HepG2 (cell line): ENCODE results near the gene THRA. TPM values are rescaled to one million over a fixed set of nuclear protein-coding genes. Genes with fewer than 3 reads are reported as not detected.

ENCODE experiments used
- FOXA3 ChIP-seq: IDR thresholded peaks from 2 replicates; pipeline ENCODE4 v1.6.1; 2016; ENCODE audit warnings: missing genetic modification reagents, missing compliant biosample characterization
- HOXD1 ChIP-seq: sonication (generic); formaldehyde crosslinking; IDR thresholded peaks from 2 replicates; pipeline ENCODE4 v1.5.0; 2020; ENCODE audit warnings: missing genetic modification reagents
- IRX3 ChIP-seq: sonication (generic); formaldehyde crosslinking; IDR thresholded peaks from 2 replicates; pipeline ENCODE4 v1.8.1; 2023; ENCODE audit warnings: mild to moderate bottlenecking, low read depth, missing genetic modification reagents, borderline replicate concordance
- KDM5A ChIP-seq: fragments of 200-600 bp; sonication (generic); IDR thresholded peaks from 2 replicates; pipeline ENCODE4 v1.7.0; 2018; ENCODE audit warnings: antibody characterized with exemption, mild to moderate bottlenecking, low read length, borderline replicate concordance
- KLF12 ChIP-seq: sonication (generic); formaldehyde crosslinking; IDR thresholded peaks from 2 replicates; pipeline ENCODE4 v1.4.0; 2020; ENCODE audit warnings: missing genetic modification reagents, borderline replicate concordance
- MYNN ChIP-seq: sonication (generic); formaldehyde crosslinking; IDR thresholded peaks from 2 replicates; pipeline ENCODE4 v1.4.0; 2020; ENCODE audit warnings: mild to moderate bottlenecking, low read depth, missing genetic modification reagents
- PHF21A ChIP-seq: sonication (generic); formaldehyde crosslinking; IDR thresholded peaks from 2 replicates; pipeline ENCODE4 v1.5.0; 2020; ENCODE audit warnings: mild to moderate bottlenecking, missing genetic modification reagents
- PHF5A ChIP-seq: IDR thresholded peaks from one replicate; pipeline ENCODE4 v1.6.1; 2018; ENCODE audit warnings: low read depth, missing genetic modification reagents; ENCODE audit not compliant: unreplicated experiment
- RAD21 ChIP-seq: fragments of 450-650 bp; formaldehyde crosslinking; IDR thresholded peaks from 2 replicates; pipeline ENCODE4 v1.5.0; 2020; ENCODE audit warnings: mild to moderate bottlenecking
- SP4 ChIP-seq: sonication (generic); formaldehyde crosslinking; IDR thresholded peaks from 2 replicates; pipeline ENCODE4 v1.8.1; 2023; ENCODE audit warnings: mild to moderate bottlenecking, missing genetic modification reagents
- ZNF350 ChIP-seq: sonication (generic); formaldehyde crosslinking; IDR thresholded peaks from 2 replicates; pipeline ENCODE4 v1.4.0; 2020; ENCODE audit warnings: mild to moderate bottlenecking, low read depth, missing genetic modification reagents, borderline replicate concordance
- ZNF614 ChIP-seq: IDR thresholded peaks from 2 replicates; pipeline ENCODE4 v1.6.1; 2018; ENCODE audit warnings: missing biosample characterization, missing genetic modification reagents, inconsistent platforms, borderline replicate concordance
- ZNF879 ChIP-seq: sonication (generic); formaldehyde crosslinking; IDR thresholded peaks from 2 replicates; pipeline ENCODE4 v1.8.1; 2023; ENCODE audit warnings: missing genetic modification reagents
- polyA plus RNA-seq, 8 experiments: library from polyadenylated mRNA; depleted of rRNA in 3 of 8; stranded (reverse) in 7 of 8; unstranded in 1 of 8; fragments of >200 nt; fragmentation: Illumina TruSeq in 4 of 8; extraction: Trizol in 4 of 8; gene quantifications; 2 replicates each; pipeline versions ENCODE4 v1.2.1 to v1.2.3, GENCODE V29; 2011 to 2016; ENCODE audit warnings: low read depth in 4 of 8, missing spikeins in 1 of 8, mixed read lengths in 1 of 8; ENCODE audit not compliant: insufficient read depth in 1 of 8
- total RNA-seq, 5 experiments: library from RNA; depleted of rRNA; stranded (reverse); fragments of >200 nt; fragmentation: Illumina TruSeq; extraction: Trizol; gene quantifications; 2 replicates each; pipeline ENCODE4 v1.2.3, GENCODE V29; 2016; ENCODE audit warnings: low read depth in 1 of 5
- TF ChIP-seq, protein P1 (sequence below): sonication (generic); formaldehyde crosslinking; IDR thresholded peaks from 2 replicates; pipeline ENCODE4 v1.4.0; 2020; ENCODE audit warnings: missing genetic modification reagents, borderline replicate concordance
- TF ChIP-seq, protein P2 (sequence below): sonication (generic); formaldehyde crosslinking; IDR thresholded peaks from 2 replicates; pipeline ENCODE4 v1.4.0; 2020; ENCODE audit warnings: mild to moderate bottlenecking, missing genetic modification reagents
- TF ChIP-seq, protein P3 (sequence below): IDR thresholded peaks from 2 replicates; pipeline ENCODE4 v1.6.1; 2016; ENCODE audit warnings: low read depth, control low read depth
- TF ChIP-seq, protein P4 (sequence below): sonication (generic); formaldehyde crosslinking; IDR thresholded peaks from 2 replicates; pipeline ENCODE4 v1.8.0; 2022; ENCODE audit warnings: mild to moderate bottlenecking, missing genetic modification reagents
- TF ChIP-seq, protein P5 (sequence below): IDR thresholded peaks from 2 replicates; pipeline ENCODE4 v1.6.1; 2018; ENCODE audit warnings: missing genetic modification reagents

THRA gene
- total and polyA plus RNA-seq, 2 of the 13 experiments (the other 11 are each of a cell fraction or from before 2014, with no cell fraction given), result 8.0 to 9.9 TPM

DNA sequence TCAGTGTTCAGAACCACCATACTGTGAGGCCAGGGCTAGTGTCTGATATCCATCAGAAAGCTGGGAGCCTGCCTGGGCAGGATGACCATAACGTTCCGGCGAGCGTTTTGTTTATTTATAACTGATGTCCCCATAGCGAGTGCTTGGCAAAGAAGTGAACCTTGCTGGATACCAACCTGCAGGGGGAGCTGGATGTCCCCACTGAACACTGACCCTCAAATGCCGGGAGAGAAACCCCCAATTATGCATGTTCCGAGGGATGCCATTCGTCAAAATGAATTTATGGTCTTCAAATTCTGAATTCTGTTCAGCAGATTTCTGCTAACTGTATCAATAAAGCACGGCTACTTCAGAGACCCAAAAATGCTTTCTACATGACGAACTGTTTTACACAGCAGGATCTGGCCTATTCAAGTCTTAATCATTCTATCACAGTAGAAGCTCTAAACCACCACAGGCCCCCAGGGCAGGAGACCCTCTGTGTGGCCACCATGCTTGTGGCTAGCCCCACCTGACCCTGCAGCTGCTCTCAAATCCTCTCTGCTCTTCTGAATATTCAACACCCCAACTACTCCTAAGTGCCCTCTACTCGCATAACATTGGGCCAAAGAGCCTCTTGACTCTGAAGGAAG is 23.8 kb upstream of the THRA start (continued):
- TF ChIP-seq, protein P1, sequence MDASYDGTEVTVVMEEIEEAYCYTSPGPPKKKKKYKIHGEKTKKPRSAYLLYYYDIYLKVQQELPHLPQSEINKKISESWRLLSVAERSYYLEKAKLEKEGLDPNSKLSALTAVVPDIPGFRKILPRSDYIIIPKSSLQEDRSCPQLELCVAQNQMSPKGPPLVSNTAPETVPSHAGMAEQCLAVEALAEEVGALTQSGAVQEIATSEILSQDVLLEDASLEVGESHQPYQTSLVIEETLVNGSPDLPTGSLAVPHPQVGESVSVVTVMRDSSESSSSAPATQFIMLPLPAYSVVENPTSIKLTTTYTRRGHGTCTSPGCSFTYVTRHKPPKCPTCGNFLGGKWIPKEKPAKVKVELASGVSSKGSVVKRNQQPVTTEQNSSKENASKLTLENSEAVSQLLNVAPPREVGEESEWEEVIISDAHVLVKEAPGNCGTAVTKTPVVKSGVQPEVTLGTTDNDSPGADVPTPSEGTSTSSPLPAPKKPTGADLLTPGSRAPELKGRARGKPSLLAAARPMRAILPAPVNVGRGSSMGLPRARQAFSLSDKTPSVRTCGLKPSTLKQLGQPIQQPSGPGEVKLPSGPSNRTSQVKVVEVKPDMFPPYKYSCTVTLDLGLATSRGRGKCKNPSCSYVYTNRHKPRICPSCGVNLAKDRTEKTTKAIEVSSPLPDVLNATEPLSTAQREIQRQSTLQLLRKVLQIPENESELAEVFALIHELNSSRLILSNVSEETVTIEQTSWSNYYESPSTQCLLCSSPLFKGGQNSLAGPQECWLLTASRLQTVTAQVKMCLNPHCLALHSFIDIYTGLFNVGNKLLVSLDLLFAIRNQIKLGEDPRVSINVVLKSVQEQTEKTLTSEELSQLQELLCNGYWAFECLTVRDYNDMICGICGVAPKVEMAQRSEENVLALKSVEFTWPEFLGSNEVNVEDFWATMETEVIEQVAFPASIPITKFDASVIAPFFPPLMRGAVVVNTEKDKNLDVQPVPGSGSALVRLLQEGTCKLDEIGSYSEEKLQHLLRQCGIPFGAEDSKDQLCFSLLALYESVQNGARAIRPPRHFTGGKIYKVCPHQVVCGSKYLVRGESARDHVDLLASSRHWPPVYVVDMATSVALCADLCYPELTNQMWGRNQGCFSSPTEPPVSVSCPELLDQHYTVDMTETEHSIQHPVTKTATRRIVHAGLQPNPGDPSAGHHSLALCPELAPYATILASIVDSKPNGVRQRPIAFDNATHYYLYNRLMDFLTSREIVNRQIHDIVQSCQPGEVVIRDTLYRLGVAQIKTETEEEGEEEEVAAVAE (CRISPR knock-in tag), result no peak; the same call in 1 of the 2 replicates
- TF ChIP-seq KDM5A (no peak), MYNN (CRISPR knock-in tag) (0 out of 2 replicates have a peak, but pooled peaks have one; percentile 75), ZNF614 (CRISPR knock-in tag) (peak; percentile 54; the same call in 1 of the 2 replicates), RAD21 (CRISPR knock-in tag) (peak; percentile 67), PHF5A (CRISPR knock-in tag) (no peak), SP4 (no peak), ZNF879 (CRISPR knock-in tag) (no peak), PHF21A (CRISPR knock-in tag) (no peak; the same call in 1 of the 2 replicates), KLF12 (CRISPR knock-in tag) (no peak), FOXA3 (peak; percentile 53; the same call in 1 of the 2 replicates), HOXD1 (CRISPR knock-in tag) (no peak), ZNF350 (CRISPR knock-in tag) (no peak), IRX3 (no peak)
- TF ChIP-seq, protein P2, sequence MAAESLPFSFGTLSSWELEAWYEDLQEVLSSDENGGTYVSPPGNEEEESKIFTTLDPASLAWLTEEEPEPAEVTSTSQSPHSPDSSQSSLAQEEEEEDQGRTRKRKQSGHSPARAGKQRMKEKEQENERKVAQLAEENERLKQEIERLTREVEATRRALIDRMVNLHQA, result no peak
- TF ChIP-seq, protein P3, sequence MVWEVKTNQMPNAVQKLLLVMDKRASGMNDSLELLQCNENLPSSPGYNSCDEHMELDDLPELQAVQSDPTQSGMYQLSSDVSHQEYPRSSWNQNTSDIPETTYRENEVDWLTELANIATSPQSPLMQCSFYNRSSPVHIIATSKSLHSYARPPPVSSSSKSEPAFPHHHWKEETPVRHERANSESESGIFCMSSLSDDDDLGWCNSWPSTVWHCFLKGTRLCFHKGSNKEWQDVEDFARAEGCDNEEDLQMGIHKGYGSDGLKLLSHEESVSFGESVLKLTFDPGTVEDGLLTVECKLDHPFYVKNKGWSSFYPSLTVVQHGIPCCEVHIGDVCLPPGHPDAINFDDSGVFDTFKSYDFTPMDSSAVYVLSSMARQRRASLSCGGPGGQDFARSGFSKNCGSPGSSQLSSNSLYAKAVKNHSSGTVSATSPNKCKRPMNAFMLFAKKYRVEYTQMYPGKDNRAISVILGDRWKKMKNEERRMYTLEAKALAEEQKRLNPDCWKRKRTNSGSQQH (CRISPR knock-in tag), result no peak
- TF ChIP-seq, protein P4, sequence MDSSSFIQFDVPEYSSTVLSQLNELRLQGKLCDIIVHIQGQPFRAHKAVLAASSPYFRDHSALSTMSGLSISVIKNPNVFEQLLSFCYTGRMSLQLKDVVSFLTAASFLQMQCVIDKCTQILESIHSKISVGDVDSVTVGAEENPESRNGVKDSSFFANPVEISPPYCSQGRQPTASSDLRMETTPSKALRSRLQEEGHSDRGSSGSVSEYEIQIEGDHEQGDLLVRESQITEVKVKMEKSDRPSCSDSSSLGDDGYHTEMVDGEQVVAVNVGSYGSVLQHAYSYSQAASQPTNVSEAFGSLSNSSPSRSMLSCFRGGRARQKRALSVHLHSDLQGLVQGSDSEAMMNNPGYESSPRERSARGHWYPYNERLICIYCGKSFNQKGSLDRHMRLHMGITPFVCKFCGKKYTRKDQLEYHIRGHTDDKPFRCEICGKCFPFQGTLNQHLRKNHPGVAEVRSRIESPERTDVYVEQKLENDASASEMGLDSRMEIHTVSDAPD (CRISPR knock-in tag), result no peak
- TF ChIP-seq, protein P5, sequence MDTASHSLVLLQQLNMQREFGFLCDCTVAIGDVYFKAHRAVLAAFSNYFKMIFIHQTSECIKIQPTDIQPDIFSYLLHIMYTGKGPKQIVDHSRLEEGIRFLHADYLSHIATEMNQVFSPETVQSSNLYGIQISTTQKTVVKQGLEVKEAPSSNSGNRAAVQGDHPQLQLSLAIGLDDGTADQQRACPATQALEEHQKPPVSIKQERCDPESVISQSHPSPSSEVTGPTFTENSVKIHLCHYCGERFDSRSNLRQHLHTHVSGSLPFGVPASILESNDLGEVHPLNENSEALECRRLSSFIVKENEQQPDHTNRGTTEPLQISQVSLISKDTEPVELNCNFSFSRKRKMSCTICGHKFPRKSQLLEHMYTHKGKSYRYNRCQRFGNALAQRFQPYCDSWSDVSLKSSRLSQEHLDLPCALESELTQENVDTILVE (CRISPR knock-in tag), result no peak
